CD4-positive, alpha-beta T cell treated with Interleukin-4 for 4 hours (primary cell): ENCODE results near the gene PLD5.
"Not testable (repeated sequence)": the region's sequence is repeated elsewhere in the genome, so short reads cannot be mapped to it uniquely, and the experiment has no call there.

ENCODE experiments used
- DNase-seq: peaks from one replicate; pipeline ENCODE4 v3.0.0-alpha.2; 2020

The PLD5 gene

GRCh38 chr1:242206994-242207393 lies 317.5 kb downstream of the PLD5 start:
- DNase-seq: no peak

GRCh38 chr1:242205622-242206489 lies 318.6 kb downstream of the PLD5 start:
- no peak for DNase-seq

GRCh38 chr1:242203262-242203661 lies 321.2 kb downstream of the PLD5 start:
- DNase-seq: no peak

GRCh38 chr1:242201090-242201489 lies 323.4 kb downstream of the PLD5 start:
- DNase-seq: no peak

DNA sequence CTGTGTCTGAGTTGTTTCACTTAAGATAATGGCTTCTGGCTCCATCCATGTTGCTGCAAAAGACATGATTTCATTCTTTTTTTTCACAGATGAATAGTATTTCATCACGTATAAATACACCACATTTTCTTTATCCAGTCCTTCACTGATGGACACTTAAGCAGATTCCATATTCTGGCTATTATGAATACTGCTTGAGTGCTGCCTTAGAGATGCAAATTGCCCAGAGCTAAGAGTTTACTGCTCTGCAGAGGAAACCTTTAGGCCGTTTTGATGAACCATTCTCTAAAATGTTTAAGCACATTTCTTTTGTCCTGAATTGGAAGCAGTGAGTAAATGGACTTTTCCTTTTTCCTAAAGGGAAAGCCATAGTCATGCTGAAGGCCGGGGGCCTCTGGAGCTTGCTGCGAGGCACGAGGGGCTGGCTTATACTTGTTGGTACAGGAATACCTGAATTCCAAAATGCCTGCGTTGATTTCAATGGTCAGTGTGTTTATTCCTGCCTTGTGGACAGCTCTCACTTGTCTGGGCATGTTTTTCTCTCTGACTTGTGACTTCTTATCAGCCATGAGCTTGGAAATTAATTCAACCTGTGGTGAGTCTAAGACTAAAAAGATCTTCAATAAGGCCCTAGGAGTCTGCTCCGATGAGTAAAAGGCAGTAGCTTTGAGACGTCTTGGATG lies 324.6 kb downstream of the PLD5 start:
- DNase-seq: no peak

DNA sequence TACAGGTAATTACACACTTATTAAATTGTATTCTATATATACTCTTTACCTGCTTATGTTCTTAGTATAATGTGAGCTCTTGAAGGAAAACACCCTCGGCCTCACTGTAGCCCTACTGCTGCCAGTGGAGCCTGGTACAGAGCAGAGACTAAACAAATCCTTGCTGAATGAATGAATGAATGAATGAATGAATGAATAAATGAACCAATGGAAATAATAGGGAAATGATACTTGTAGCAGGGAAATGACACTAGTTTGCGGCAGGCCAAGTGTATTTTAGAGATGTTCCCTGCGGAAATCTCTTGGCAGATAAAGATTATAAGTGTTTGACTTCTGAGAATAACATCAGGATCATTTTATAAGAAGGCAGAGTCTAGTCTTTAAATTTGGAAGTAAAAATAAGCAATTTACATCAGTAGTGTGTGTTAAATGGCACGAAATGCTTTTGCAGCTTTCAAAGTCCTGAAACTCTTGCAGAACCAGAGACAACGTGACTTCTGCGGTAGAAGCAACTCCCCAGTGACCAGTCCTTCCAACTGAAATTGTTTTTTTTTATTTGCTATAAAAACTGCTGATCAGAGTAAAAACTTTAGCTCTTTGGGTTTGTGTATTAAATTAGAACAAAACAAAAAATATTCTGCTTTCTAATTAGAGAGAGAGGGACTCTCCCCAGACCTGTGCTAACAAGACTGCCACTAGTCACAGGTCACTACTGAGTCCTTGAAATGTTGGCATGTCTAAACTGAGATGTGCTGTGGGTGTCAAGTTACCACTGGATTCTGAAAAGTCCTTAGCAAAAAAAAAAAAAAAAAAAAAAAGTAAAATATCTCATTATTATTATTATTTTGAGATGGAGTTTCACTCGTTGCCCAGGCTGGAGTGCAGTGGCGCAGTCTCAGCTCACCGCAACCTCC lies 326.3 kb downstream of the PLD5 start:
- no peak for DNase-seq

- DNase-seq: no peak
Measured at GRCh38 chr1:242196914-242197313, 327.6 kb downstream of the PLD5 start.

DNA sequence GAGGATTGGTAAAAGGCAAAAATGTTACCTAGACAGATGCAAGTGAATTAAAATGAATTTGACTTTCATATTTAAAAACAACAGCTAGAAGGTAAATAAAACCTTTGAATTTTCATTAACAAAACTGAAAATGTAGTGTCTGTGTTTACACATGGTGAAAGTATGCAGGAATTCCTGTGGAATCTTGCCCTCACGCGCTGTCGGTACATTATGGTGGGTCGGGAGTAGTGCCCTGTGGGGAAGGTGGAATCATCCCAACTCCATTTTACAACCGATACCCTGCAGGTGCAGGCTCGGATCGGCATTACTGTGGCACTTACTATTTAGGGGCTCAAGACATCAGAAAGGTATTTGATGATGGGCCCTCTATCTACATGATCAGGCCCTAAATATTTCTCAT lies 328.4 kb downstream of the PLD5 start:
- no peak for DNase-seq

DNA sequence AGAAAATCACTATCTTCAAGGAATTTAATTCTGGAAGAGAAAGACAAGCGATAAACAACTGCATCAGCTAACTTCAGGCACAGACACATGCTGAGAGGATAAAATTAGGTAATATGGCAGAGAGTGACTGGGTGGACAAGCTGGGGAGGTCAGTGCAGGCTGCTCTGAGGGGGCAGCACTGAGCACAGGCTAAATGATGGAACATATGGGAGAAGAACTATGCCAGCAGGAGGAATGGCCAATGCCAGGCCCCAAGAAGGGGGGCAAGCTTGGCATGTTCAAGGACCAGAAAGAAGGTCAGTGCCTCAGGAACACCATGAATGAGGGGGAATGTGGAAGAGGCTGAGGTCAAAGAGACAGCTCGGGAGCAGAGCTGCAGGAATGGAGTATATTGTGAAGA lies 334.9 kb downstream of the PLD5 start:
- DNase-seq: no peak

DNA sequence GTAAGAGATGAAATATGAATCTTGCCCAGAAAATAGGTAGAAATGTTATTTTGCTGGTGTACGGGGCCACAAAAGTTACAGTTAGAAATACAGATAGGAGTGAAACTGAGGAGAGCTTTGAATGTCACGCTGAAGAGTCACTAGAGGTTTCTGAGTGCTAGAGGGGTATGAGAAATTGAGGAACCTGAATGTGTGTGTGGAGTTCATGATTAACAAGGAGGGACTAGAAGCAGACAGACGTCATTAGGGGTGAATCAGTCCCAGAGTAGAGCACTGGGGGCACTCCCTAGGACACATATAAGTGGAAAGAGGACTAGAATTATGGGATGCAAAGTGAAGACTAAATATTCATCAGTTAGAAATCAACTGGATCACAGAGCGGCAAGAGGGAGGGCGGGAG lies 336.7 kb downstream of the PLD5 start:
- DNase-seq: no peak

- DNase-seq: no peak
Measured at GRCh38 chr1:242187171-242187570, 337.3 kb downstream of the PLD5 start.

DNA sequence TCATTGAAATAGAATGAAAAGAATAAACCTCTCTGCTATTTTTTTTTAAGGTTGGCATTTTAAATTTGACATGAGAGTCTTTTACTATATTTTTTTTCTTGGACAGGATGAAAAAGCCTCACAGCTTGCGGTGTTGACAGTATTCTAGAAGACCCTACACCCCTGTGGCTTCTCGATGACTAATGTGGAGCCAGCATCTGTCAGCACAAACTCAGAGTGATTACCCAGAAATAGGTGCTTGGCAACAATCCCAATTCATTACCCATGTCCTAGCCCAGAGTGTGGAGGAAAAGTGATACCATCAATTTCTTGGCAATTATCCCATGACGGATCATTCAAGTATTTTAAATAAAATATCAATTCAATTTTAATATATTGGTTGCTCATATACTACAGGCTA lies 338.8 kb downstream of the PLD5 start:
- DNase-seq: no peak

DNA sequence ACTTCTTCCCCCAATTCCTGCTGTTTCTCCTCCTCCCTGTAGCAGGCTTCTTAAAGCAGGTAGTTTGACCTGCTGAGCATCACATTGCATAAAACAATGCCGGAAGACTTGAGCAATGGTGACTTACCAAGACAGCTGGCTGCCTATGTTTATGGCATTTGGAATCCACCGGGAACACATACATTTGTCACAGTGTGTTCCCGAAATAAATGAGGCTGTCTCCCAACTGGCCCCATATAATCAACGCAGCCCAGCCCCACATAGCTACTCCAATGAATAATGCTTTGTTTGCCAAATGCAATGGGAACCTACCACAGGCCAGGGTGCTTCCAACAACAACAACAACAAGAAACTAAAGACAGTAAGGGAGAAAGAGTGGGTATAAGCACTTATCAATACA lies 339.5 kb downstream of the PLD5 start:
- DNase-seq: no peak

DNA sequence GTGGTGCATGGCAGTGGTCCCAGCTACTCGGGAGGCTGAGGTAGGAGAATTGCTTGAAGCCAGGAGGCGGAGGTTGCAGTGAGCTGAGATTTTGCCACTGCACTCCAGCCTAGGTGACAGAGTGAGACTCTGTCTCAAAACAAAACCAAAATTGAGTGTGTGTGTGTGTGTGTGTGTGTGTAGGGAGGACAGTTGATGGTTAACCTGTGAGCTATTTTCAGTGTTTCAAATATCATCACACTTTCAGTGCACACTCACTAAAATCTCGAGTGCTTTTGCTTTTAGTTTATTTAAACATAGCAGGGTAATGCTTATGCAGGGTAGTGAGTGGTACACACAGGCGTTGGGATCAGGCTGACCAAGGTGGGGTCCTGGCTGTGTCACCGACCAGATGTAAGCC lies 344.7 kb downstream of the PLD5 start:
- not testable (repeated sequence) for DNase-seq

DNA sequence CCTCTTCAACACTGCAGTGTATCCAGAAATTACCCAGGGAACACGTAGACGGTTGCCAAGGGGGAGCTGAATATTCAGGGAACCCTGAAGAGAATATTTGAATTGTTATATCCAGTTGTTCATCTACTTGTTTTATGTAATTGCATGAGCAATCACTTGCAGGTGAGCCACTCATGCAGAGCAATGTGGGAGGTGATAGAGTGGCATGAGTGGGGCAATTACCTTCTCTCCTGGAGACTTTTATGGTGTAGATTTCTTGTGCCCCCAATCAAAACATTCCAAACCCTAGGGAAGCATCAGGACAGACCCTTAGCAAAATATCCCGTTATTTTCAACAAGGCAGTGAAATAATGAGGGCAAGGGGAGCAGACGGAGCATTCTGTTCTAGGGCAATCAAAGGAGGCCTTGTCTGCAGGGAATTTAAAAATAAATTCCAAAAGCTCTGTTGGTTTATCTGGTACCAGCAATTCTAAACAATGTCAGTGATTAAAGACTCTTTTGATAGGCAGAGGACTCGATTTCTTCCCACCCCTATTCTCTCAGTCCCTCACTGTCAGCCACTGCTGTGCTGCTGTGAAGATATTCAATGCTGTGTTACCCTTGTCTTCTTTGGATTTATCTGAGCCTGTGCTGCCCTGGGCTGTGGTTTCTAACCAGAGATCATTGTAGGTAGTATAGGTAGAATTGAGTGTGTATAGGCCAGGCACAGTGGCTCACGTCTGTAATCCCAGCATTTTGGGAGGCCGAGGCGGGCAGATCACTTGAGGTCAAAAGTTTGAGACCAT lies 345.4 kb downstream of the PLD5 start:
- no peak for DNase-seq

DNA sequence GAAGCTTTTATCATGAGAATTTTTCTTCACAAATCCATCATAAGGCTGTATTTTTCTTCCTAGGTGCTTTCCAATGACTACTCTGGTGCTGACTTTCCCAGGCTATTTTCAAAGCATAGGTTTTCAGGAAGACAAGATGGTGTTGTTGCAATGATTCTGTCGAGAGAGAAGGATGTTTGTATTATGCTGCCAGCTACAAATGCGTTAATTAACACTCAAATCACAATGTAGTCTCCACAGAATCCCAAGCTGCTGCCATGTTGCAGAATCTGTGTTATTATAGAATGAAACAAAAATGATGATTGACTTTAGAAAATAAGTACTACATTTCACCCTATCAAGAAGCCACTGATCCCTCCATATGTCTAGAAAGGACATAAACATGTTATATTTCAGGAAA lies 346.1 kb downstream of the PLD5 start:
- DNase-seq: no peak

- no peak for DNase-seq
Measured at GRCh38 chr1:242162140-242162539, 362.4 kb downstream of the PLD5 start.

GRCh38 chr1:242147096-242147976 lies 377.2 kb downstream of the PLD5 start:
- DNase-seq: no peak

- DNase-seq: no peak
Measured at GRCh38 chr1:242146652-242147051, 377.8 kb downstream of the PLD5 start.

DNA sequence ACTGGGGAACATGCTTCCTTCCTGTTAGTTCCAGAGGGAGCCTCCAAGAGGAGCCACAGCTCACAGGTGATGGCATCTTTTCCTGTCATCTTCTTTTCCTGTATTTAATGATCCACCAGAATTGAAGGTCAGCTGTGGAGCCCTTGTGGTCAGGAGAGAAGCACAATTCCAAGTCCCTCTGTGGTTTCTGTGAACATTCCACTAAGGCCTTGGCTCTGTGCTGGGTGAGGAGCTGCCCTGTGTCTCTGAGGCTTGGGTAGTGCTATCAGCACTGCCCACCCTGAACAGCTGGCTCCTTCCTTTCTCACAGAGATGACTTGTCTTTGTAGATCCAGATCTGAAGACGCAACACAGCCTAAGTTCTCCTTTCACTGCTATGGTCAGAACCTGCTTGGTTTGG lies 383.7 kb downstream of the PLD5 start:
- no peak for DNase-seq

GRCh38 chr1:242139986-242140385 lies 384.5 kb downstream of the PLD5 start:
- no peak for DNase-seq

DNA sequence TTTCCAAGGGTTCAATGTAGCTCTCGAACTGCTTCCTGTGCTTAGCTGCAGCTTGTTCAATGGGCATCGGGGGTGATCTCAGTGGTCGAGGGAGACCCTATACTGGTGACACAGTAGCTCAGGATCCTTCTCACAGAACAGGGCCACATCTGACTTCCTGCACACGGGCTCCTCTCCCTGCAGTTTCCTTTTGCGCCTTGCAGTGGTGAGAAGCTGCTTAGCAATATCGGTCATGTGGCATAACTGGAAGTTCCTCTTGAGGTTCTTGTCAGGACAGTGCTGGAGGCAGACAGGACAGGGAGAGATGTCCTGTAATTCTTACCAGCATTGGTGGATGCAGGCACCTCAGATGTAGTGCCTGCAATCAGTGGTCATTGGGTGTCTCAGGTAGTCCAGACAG lies 385.1 kb downstream of the PLD5 start:
- no peak for DNase-seq
